GM12864 (cell line): ENCODE measurements around the gene TIMP1.

Experiments
- DNase-seq: peaks from one replicate; pipeline ENCODE4 v3.0.0-alpha.2; 2011; ENCODE audit warnings: low read depth
- H3K4me3 ChIP-seq: 2 replicates; pipeline ENCODE4 v1.5.1; 2011; ENCODE audit warnings: mild to moderate bottlenecking, low read depth, low read length, control low read depth
- TF ChIP-seq, protein P1 (sequence below): IDR thresholded peaks from 2 replicates; pipeline ENCODE4 v1.5.1; 2011; ENCODE audit warnings: low read depth, mild to moderate bottlenecking, moderate library complexity, low read length, control low read depth, inconsistent platforms; ENCODE audit errors: missing control alignments

TIMP1 gene

GRCh38 chrX:47583240-47583861 is 1.1 kb downstream of the TIMP1 start:
- TF ChIP-seq, protein P1, sequence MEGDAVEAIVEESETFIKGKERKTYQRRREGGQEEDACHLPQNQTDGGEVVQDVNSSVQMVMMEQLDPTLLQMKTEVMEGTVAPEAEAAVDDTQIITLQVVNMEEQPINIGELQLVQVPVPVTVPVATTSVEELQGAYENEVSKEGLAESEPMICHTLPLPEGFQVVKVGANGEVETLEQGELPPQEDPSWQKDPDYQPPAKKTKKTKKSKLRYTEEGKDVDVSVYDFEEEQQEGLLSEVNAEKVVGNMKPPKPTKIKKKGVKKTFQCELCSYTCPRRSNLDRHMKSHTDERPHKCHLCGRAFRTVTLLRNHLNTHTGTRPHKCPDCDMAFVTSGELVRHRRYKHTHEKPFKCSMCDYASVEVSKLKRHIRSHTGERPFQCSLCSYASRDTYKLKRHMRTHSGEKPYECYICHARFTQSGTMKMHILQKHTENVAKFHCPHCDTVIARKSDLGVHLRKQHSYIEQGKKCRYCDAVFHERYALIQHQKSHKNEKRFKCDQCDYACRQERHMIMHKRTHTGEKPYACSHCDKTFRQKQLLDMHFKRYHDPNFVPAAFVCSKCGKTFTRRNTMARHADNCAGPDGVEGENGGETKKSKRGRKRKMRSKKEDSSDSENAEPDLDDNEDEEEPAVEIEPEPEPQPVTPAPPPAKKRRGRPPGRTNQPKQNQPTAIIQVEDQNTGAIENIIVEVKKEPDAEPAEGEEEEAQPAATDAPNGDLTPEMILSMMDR: no peak
- H3K4me3 ChIP-seq: peak overlapping the region; percentile 67
- DNase-seq: no peak

DNA sequence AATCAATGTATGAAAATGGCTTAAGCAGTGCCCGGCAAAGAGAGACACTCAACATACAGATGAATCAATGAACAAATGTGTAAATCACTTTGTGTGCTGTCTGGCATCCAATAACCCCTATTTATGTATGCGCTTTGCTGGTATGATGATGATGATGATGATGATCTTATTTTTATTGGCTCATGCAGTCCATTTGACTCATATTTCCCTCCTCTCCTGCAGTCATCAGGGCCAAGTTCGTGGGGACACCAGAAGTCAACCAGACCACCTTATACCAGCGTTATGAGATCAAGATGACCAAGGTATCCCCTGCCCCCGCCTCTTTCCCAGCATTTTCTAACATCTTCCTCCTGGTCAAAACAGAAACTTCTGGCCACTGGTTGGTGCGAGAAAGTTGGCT is 2.5 kb downstream of the TIMP1 start:
- TF ChIP-seq, protein P1: no peak
- H3K4me3 ChIP-seq: no peak overlapping the region
- no peak for DNase-seq

- DNase-seq: no peak
- TF ChIP-seq, protein P1: no peak
- no peak overlapping the region for H3K4me3 ChIP-seq
Observed at GRCh38 chrX:47585273-47585672, 3.0 kb downstream of the TIMP1 start.

DNA sequence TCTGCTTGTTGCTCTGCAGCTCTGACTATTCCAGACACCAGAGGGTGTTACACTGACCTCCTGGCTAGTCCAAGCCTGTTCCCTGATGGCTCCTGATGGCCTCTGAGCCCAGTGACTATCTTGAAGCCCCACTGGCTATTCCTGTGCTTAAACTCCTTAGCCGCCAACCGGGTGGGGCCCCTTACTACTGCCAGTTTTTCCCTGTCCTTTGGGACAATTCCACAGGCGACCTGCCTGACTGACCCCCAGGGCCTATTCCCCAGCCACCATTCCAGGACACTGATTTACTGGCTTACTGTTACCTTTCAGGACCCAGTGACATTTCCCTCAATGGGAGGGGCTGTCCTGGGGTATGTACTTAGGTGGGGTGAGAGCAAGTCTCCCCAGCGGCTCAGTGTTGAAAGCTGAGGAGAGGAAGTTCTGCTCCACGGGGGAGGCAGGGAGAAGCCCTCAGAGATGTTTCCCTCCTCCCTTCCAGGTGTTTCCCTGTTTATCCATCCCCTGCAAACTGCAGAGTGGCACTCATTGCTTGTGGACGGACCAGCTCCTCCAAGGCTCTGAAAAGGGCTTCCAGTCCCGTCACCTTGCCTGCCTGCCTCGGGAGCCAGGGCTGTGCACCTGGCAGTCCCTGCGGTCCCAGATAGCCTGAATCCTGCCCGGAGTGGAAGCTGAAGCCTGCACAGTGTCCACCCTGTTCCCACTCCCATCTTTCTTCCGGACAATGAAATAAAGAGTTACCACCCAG is 4.0 kb downstream of the TIMP1 start:
- DNase-seq: no peak
- TF ChIP-seq, protein P1: no peak
- no peak overlapping the region for H3K4me3 ChIP-seq

- TF ChIP-seq, protein P1: no peak
- no peak for DNase-seq
- no peak overlapping the region for H3K4me3 ChIP-seq
Observed at GRCh38 chrX:47587091-47587891, 5.1 kb downstream of the TIMP1 start.

DNA sequence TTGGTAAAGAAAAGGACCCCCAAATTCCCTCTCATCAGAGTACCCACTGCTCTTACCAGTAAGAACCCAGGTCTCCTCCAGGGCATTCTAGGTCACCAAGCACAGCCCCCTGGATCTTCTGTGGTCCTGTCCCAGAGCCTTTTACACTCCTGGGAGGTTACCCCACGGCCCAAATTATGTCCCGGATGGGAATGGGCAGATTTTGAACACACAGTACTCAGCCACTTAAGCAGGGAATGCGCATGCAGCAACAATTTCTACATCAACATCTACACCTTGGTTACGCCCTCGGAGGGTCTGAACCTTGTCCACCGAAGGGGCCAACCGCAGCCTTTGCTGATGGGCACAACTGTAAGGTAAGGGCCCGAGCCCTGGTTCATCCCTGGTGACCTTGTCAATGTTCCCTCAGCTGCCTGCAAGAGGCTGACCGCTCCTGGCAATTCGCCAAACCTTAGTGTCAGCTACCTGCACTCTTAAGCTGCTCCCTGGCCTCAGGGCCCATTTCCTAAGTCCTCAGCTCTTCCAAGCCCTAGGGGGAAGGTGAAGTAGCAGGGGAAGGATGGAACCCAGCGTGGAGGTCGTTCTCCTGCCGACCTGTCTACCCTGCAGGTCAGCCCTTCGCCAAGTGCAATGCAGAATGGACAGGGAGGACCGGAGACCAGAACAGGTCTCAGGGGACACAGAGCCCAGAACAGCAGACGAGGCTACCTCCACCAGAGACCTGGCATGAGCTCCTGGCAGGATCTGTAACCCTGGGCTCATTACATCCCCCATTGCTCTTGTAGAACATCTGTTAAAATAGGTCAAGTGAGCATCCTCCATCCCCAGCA is 5.9 kb downstream of the TIMP1 start:
- H3K4me3 ChIP-seq: no peak overlapping the region
- no peak for DNase-seq
- TF ChIP-seq, protein P1: no peak
